ENCODE data around the gene TSPYL6.
A peak's percentile ranks its signal among the peaks of the same experiment; 100 is the strongest.
"Not testable (repeated sequence)": the region's sequence is repeated elsewhere in the genome, so short reads cannot be mapped to it uniquely, and the experiment has no call there.

Gene TSPYL6

DNA sequence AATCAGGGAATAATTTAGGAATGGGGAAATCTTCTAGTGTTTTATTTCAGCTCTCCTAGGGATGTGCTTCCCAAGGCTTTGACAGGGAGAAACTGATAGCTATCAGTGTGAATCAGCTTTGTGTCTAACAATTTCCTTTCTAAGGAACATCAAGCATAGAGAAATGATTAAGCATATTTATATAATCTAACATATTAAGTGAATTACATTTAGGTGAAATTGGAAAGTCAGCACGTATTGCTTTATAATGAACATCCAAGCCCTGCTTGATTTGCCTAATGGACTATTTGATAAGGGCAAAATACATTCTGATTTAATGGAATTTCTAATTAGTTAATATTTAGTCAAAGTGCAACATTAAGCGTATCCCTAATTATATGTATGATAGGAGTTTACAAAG, 19.5 kb upstream of the TSPYL6 start:
- no CpG with 5 or more reads among the region's 2 CpGs for whole genome bisulfite sequencing, 2 experiments (ENCODE audit: insufficient coverage in 2 of 2)
- H3K9me3 ChIP-seq (ENCODE audit: control insufficient read depth, low read length) = no peaks in the 10 kb centered on the region
- H3K27ac ChIP-seq (ENCODE audit: low read depth, low read length, severe bottlenecking) = no peak overlapping the region
- no peaks in the 10 kb centered on the region for H3K36me3 ChIP-seq (ENCODE audit: control insufficient read depth, insufficient read depth, low read length)
- H3K4me3 ChIP-seq (ENCODE audit: extremely low read depth, insufficient read depth, low read length, poor library complexity, severe bottlenecking) = no peak overlapping the region
- peaks cover 3% of the 10 kb centered on the region for H3K4me1 ChIP-seq (ENCODE audit: control insufficient read depth, insufficient read depth, low read length, poor library complexity, severe bottlenecking)

DNA sequence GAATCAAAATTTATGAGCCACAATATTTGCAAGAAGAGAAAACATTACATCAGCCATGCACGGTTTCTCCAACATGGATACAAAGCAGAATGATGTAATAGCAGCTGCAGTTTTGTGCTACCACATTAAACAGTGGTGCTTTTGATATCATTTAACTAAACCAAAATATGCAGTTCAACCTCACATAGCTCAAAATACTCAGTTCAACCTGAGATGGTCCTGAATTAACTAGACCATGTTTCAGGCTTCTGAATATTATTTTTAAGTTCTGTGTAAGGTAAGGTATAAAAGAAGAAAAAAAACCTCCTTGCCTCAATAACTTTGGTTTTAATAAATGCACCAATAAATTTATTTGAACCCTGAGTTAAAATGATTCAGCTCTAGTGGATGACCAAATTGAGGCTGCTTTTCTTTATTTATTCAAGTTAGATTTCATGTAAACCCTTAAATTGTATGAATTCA, 18.8 kb upstream of the TSPYL6 start:
- WGBS, 2 experiments (ENCODE audit: insufficient coverage in 2 of 2) = no CpG with 5 or more reads among the region's 1 CpG
- Histone ChIP-seq H3K36me3 (ENCODE audit: control insufficient read depth, insufficient read depth, low read length) (no peaks in the 10 kb centered on the region), H3K9me3 (ENCODE audit: control insufficient read depth, low read length) (no peaks in the 10 kb centered on the region), H3K27ac (ENCODE audit: low read depth, low read length, severe bottlenecking) (no peak overlapping the region), H3K4me3 (ENCODE audit: extremely low read depth, insufficient read depth, low read length, poor library complexity, severe bottlenecking) (no peak overlapping the region), H3K4me1 (ENCODE audit: control insufficient read depth, insufficient read depth, low read length, poor library complexity, severe bottlenecking) (peaks cover 3% of the 10 kb centered on the region)

DNA sequence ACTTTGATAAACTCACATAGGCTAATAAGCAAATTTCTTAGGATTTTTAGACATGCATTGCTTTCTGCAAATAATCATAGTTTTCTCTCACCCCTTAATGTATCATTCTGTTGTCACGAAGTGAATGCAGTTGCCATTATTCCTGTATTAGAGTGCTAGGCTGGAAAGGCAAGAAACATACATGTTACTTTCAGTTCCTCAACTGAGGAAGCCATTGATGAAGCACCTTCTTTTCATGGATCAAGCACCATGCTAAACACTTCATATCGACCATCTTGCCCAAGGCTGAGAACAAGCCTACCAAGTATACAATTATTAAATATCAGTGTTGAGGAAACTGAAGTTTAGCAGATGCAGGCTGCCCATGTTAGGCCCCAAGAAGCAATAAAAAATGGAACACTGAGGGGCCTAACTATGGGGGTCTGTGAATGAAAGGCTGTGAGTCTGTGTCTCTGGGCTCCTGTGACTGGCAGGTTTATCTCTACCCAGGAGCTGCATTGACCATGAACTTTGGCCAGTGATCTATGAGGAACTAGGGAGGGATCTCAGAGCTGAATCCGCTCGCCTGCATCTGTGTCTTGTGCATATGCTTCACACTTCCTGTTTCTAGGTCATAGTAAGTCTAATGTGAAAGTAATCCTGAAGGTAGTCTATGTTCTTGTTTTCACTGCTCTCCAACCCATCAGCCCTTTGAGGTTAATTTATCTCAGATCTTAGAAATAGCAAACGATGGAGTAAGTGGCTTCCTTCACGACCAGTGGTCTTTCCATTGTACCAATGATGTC, 16.0 kb upstream of the TSPYL6 start:
- Histone ChIP-seq H3K4me1 (ENCODE audit: control insufficient read depth, insufficient read depth, low read length, poor library complexity, severe bottlenecking) (peaks cover 3% of the 10 kb centered on the region), H3K36me3 (ENCODE audit: control insufficient read depth, insufficient read depth, low read length) (no peaks in the 10 kb centered on the region), H3K4me3 (ENCODE audit: extremely low read depth, insufficient read depth, low read length, poor library complexity, severe bottlenecking) (no peak overlapping the region), H3K9me3 (ENCODE audit: control insufficient read depth, low read length) (no peaks in the 10 kb centered on the region), H3K27ac (ENCODE audit: low read depth, low read length, severe bottlenecking) (no peak overlapping the region)
- WGBS, 2 experiments (ENCODE audit: insufficient coverage in 2 of 2) = 95 to 97% methylated on average over 2 to 4 of the region's 6 CpGs

GRCh38 chr2:54271189-54271588, 15.2 kb upstream of the TSPYL6 start:
- 96 to 100% methylated on average over 1 to 3 of the region's 4 CpGs for WGBS, 2 experiments (ENCODE audit: insufficient coverage in 2 of 2)
- Histone ChIP-seq H3K36me3 (ENCODE audit: control insufficient read depth, insufficient read depth, low read length) (no peaks in the 10 kb centered on the region), H3K27ac (ENCODE audit: low read depth, low read length, severe bottlenecking) (no peak overlapping the region), H3K4me1 (ENCODE audit: control insufficient read depth, insufficient read depth, low read length, poor library complexity, severe bottlenecking) (peaks cover 3% of the 10 kb centered on the region), H3K9me3 (ENCODE audit: control insufficient read depth, low read length) (no peaks in the 10 kb centered on the region), H3K4me3 (ENCODE audit: extremely low read depth, insufficient read depth, low read length, poor library complexity, severe bottlenecking) (no peak overlapping the region)

DNA sequence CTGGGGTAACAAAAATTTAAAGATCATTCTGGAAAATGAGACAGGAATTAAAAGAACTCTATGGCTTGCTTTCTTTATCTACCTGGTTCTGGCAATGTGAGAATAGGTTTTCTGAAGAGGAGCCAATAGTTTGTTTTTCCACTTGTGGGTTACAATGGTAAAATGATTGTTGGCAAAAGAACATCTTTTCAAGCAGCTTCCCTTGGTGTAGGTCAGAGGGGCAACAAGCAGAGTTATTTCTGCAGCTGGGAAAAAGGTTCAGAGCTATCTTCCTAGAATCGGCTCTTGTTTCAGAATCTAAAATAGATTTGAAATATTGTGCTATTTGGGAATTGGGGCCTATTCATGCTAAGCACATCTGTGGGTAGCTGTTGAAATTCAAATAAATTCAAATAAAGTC, 11.5 kb upstream of the TSPYL6 start:
- WGBS, 2 experiments (ENCODE audit: insufficient coverage in 2 of 2) = no CpG with 5 or more reads among the region's 1 CpG
- no peaks in the 10 kb centered on the region for H3K36me3 ChIP-seq (ENCODE audit: control insufficient read depth, insufficient read depth, low read length)
- no peak overlapping the region for H3K4me3 ChIP-seq (ENCODE audit: extremely low read depth, insufficient read depth, low read length, poor library complexity, severe bottlenecking)
- peaks cover 8% of the 10 kb centered on the region for H3K9me3 ChIP-seq (ENCODE audit: control insufficient read depth, low read length)
- H3K4me1 ChIP-seq (ENCODE audit: control insufficient read depth, insufficient read depth, low read length, poor library complexity, severe bottlenecking) = no peaks in the 10 kb centered on the region
- no peak overlapping the region for H3K27ac ChIP-seq (ENCODE audit: low read depth, low read length, severe bottlenecking)

GRCh38 chr2:54265081-54265480, 9.1 kb upstream of the TSPYL6 start:
- H3K27ac ChIP-seq (ENCODE audit: low read depth, low read length, severe bottlenecking); H3K4me1 ChIP-seq (ENCODE audit: control insufficient read depth, insufficient read depth, low read length, poor library complexity, severe bottlenecking); H3K9me3 ChIP-seq (ENCODE audit: control insufficient read depth, low read length); H3K4me3 ChIP-seq (ENCODE audit: extremely low read depth, insufficient read depth, low read length, poor library complexity, severe bottlenecking); H3K36me3 ChIP-seq (ENCODE audit: control insufficient read depth, insufficient read depth, low read length): not testable (repeated sequence)
- WGBS, 2 experiments (ENCODE audit: insufficient coverage in 2 of 2) = 17% methylated on average over 1 of the region's 1 CpG; no CpG with 5 or more reads in 1 of the 2 experiments

GRCh38 chr2:54262015-54262765, 6.2 kb upstream of the TSPYL6 start:
- H3K4me3 ChIP-seq (ENCODE audit: extremely low read depth, insufficient read depth, low read length, poor library complexity, severe bottlenecking) = no peak overlapping the region
- peaks cover 8% of the 10 kb centered on the region for H3K4me1 ChIP-seq (ENCODE audit: control insufficient read depth, insufficient read depth, low read length, poor library complexity, severe bottlenecking)
- peak overlapping the region; percentile 60 for H3K27ac ChIP-seq (ENCODE audit: low read depth, low read length, severe bottlenecking)
- 100% methylated on average over 1 of the region's 2 CpGs; no CpG with 5 or more reads in 1 of the 2 experiments for WGBS, 2 experiments (ENCODE audit: insufficient coverage in 2 of 2)
- H3K9me3 ChIP-seq (ENCODE audit: control insufficient read depth, low read length) = peaks cover 8% of the 10 kb centered on the region
- H3K36me3 ChIP-seq (ENCODE audit: control insufficient read depth, insufficient read depth, low read length) = no peaks in the 10 kb centered on the region

- 88% methylated on average over 1 of the region's 2 CpGs; no CpG with 5 or more reads in 1 of the 2 experiments for WGBS, 2 experiments (ENCODE audit: insufficient coverage in 2 of 2)
- Histone ChIP-seq H3K9me3 (ENCODE audit: control insufficient read depth, low read length) (peaks cover 8% of the 10 kb centered on the region), H3K4me1 (ENCODE audit: control insufficient read depth, insufficient read depth, low read length, poor library complexity, severe bottlenecking) (peaks cover 8% of the 10 kb centered on the region), H3K36me3 (ENCODE audit: control insufficient read depth, insufficient read depth, low read length) (no peaks in the 10 kb centered on the region), H3K27ac (ENCODE audit: low read depth, low read length, severe bottlenecking) (peak overlapping the region; percentile 60), H3K4me3 (ENCODE audit: extremely low read depth, insufficient read depth, low read length, poor library complexity, severe bottlenecking) (no peak overlapping the region)
These were observed 5.5 kb upstream of the TSPYL6 start for GRCh38 chr2:54261537-54261936.

- Histone ChIP-seq H3K4me1 (ENCODE audit: control insufficient read depth, insufficient read depth, low read length, poor library complexity, severe bottlenecking) (peaks cover 8% of the 10 kb centered on the region), H3K9me3 (ENCODE audit: control insufficient read depth, low read length) (peaks cover 1% of the 10 kb centered on the region), H3K27ac (ENCODE audit: low read depth, low read length, severe bottlenecking) (no peak overlapping the region), H3K36me3 (ENCODE audit: control insufficient read depth, insufficient read depth, low read length) (no peaks in the 10 kb centered on the region), H3K4me3 (ENCODE audit: extremely low read depth, insufficient read depth, low read length, poor library complexity, severe bottlenecking) (no peak overlapping the region)
- 100% methylated on average over 2 of the region's 2 CpGs for WGBS, 2 experiments (ENCODE audit: insufficient coverage in 2 of 2)
These were observed 4.2 kb upstream of the TSPYL6 start for GRCh38 chr2:54260241-54260595.

- Histone ChIP-seq H3K36me3 (ENCODE audit: control insufficient read depth, insufficient read depth, low read length) (no peaks in the 10 kb centered on the region), H3K9me3 (ENCODE audit: control insufficient read depth, low read length) (no peaks in the 10 kb centered on the region), H3K27ac (ENCODE audit: low read depth, low read length, severe bottlenecking) (no peak overlapping the region), H3K4me3 (ENCODE audit: extremely low read depth, insufficient read depth, low read length, poor library complexity, severe bottlenecking) (no peak overlapping the region), H3K4me1 (ENCODE audit: control insufficient read depth, insufficient read depth, low read length, poor library complexity, severe bottlenecking) (peaks cover 8% of the 10 kb centered on the region)
- whole genome bisulfite sequencing, 2 experiments (ENCODE audit: insufficient coverage in 2 of 2) = 94 to 96% methylated on average over 6 of the region's 6 CpGs
These were observed 3.6 kb upstream of the TSPYL6 start for GRCh38 chr2:54259413-54260240.

Measured in mesodermal cell (in vitro differentiated cells).